EH (cell line): ENCODE data around the gene NHLRC4.

Source experiments
- DNase-seq: peaks from one replicate; pipeline ENCODE4 v3.0.0-alpha.2; 2015; ENCODE audit warnings: low read depth

NHLRC4 gene

GRCh38 chr16:582614-583331, 16.0 kb downstream of the NHLRC4 start:
- no peak for DNase-seq

GRCh38 chr16:583470-583814, 16.6 kb downstream of the NHLRC4 start:
- no peak for DNase-seq

- DNase-seq = no peak
These were observed 17.2 kb downstream of the NHLRC4 start for GRCh38 chr16:583815-584591.

GRCh38 chr16:585351-585750, 18.5 kb downstream of the NHLRC4 start:
- DNase-seq = no peak

GRCh38 chr16:586047-586644, 19.3 kb downstream of the NHLRC4 start:
- DNase-seq = peak; percentile 31

GRCh38 chr16:586645-587590, 20.1 kb downstream of the NHLRC4 start:
- peak; percentile 19 for DNase-seq

GRCh38 chr16:588639-588888, 21.8 kb downstream of the NHLRC4 start:
- DNase-seq = peak; percentile 74

GRCh38 chr16:588889-589657, 22.3 kb downstream of the NHLRC4 start:
- DNase-seq = peak; percentile 93

- DNase-seq = peak; percentile 98
These were observed 22.9 kb downstream of the NHLRC4 start, which contains the start of gene RAB40C for GRCh38 chr16:589658-590187. Gene RAB40C (plus strand): TSS chr16:590066. CDS start chr16:590292, 226 bp downstream.

GRCh38 chr16:590188-590814, 23.5 kb downstream of the NHLRC4 start:
- peak; percentile 55 for DNase-seq

GRCh38 chr16:590815-591200, 24.0 kb downstream of the NHLRC4 start:
- DNase-seq = no peak

- peak; percentile 24 for DNase-seq
These were observed 24.4 kb downstream of the NHLRC4 start for GRCh38 chr16:591231-591630.

GRCh38 chr16:591892-592517, 25.2 kb downstream of the NHLRC4 start:
- DNase-seq = no peak

GRCh38 chr16:592518-593306, 25.9 kb downstream of the NHLRC4 start:
- DNase-seq = no peak

GRCh38 chr16:593406-593805, 26.6 kb downstream of the NHLRC4 start:
- DNase-seq = no peak

GRCh38 chr16:593807-594206, 27.0 kb downstream of the NHLRC4 start:
- DNase-seq = no peak

- DNase-seq = no peak
These were observed 28.3 kb downstream of the NHLRC4 start for GRCh38 chr16:595094-595528.

- no peak for DNase-seq
These were observed 29.3 kb downstream of the NHLRC4 start for GRCh38 chr16:595942-596735.

- DNase-seq = no peak
These were observed 29.9 kb downstream of the NHLRC4 start for GRCh38 chr16:596736-597060.
